Measurements from ENCODE around the gene ASCC2. TPM values are rescaled to one million over a fixed set of nuclear protein-coding genes. Genes with fewer than 3 reads are reported as not detected.

Gene ASCC2
- total and polyA plus RNA-seq, 12 donors: 26.6 to 87.0 (median 33.5) TPM

GRCh38 chr22:29820961-29821290 lies 17.1 kb downstream of the ASCC2 start:
- no peak for TF ChIP-seq CTCF (IDR thresholded peaks at IDR 0.05)
- DNase-seq (no peak), ATAC-seq (peak in 7 of 8 donors; percentile 3 to 26 (median 14))
- H3K4me3 ChIP-seq: no peak overlapping the region
- H3K9me3 ChIP-seq: no peaks in the 10 kb centered on the region
- 54 to 56% methylated on average over 7 of the region's 7 CpGs for WGBS, 2 donors
- H3K27ac ChIP-seq: peak overlapping the region in 9 of 10 donors; percentile 29 to 74 (median 53)
- peaks cover 16 to 44% (median 37%) of the 10 kb centered on the region in 9 donors for H3K4me1 ChIP-seq
- H3K27me3 ChIP-seq: no peaks in the 10 kb centered on the region
- intact Hi-C loops (cut with DNase I): loop anchor here in 1 of 10 donors (10.0 kb wide), 1 partner anchor 184 kb away; no protein-coding TSS in a partner anchor
- peaks cover 0 to 97% (median 24%) of the 10 kb centered on the region in 9 donors for H3K36me3 ChIP-seq

GRCh38 chr22:29819501-29819900 lies 18.6 kb downstream of the ASCC2 start:
- intact Hi-C loops (cut with DNase I): loop anchor here in 1 of 10 donors (5.0 kb wide), 1 partner anchor 188 kb away; no protein-coding TSS in a partner anchor
- H3K27ac ChIP-seq: no peak overlapping the region
- no peak for ATAC-seq
- WGBS, 2 donors: 58 to 96% methylated on average over 2 of the region's 2 CpGs
- no peak for TF ChIP-seq CTCF (IDR thresholded peaks at IDR 0.05)
- H3K27me3 ChIP-seq: no peaks in the 10 kb centered on the region
- DNase-seq: no peak
- H3K36me3 ChIP-seq: peaks cover 0 to 97% (median 20%) of the 10 kb centered on the region in 9 donors
- no peaks in the 10 kb centered on the region for H3K9me3 ChIP-seq
- peaks cover 16 to 54% (median 44%) of the 10 kb centered on the region in 9 donors for H3K4me1 ChIP-seq
- H3K4me3 ChIP-seq: no peak overlapping the region

- ATAC-seq (no peak), DNase-seq (no peak)
- peaks cover 3 to 97% (median 18%) of the 10 kb centered on the region in 9 donors for H3K36me3 ChIP-seq
- TF ChIP-seq CTCF (IDR thresholded peaks at IDR 0.05): no peak
- H3K4me1 ChIP-seq: peaks cover 16 to 57% (median 42%) of the 10 kb centered on the region in 9 donors
- WGBS, 2 donors: 93 to 95% methylated on average over 1 of the region's 1 CpG
- no peaks in the 10 kb centered on the region for H3K27me3 ChIP-seq
- H3K4me3 ChIP-seq: no peak overlapping the region
- intact Hi-C loops (cut with DNase I): loop anchor here in 1 of 10 donors (5.0 kb wide), 1 partner anchor 190 kb away; no protein-coding TSS in a partner anchor
- peak overlapping the region in 1 of 10 donors; percentile 63 for H3K27ac ChIP-seq
- H3K9me3 ChIP-seq: no peaks in the 10 kb centered on the region
Observed at GRCh38 chr22:29817724-29818123, 20.4 kb downstream of the ASCC2 start.

GRCh38 chr22:29816980-29817379 lies 21.1 kb downstream of the ASCC2 start:
- WGBS, 2 donors: 87 to 93% methylated on average over 2 of the region's 2 CpGs
- intact Hi-C loops (cut with DNase I): loop anchor here in 1 of 10 donors (5.0 kb wide), 1 partner anchor 190 kb away; no protein-coding TSS in a partner anchor

More at GRCh38 chr22:29816980-29817379, 21.1 kb downstream of the ASCC2 start:
- Histone ChIP-seq H3K9me3 (no peaks in the 10 kb centered on the region), H3K4me3 (no peak overlapping the region), H3K4me1 (peaks cover 16 to 53% (median 35%) of the 10 kb centered on the region in 9 donors), H3K36me3 (peaks cover 3 to 97% (median 26%) of the 10 kb centered on the region in 9 donors), H3K27me3 (no peaks in the 10 kb centered on the region), H3K27ac (peak overlapping the region in 5 of 10 donors; percentile 50 to 70 (median 63))
- ATAC-seq: no peak
- no peak for TF ChIP-seq CTCF (IDR thresholded peaks at IDR 0.05)
- DNase-seq: no peak

Measured in heart right ventricle (tissue), 16 donors.